ENCODE results near the gene MXD4. TPM values are rescaled to one million over a fixed set of nuclear protein-coding genes. Genes with fewer than 3 reads are reported as not detected.

The MXD4 gene
- total RNA-seq, 1 experiment from 2014 or later: 22.0 TPM

GRCh38 chr4:2295500-2295899, 33.6 kb upstream of the MXD4 start:
- Histone ChIP-seq H3K9me3 (ENCODE audit: control insufficient read depth in 1 of 2, insufficient read depth in 1 of 2, low read depth in 1 of 2, low read length in 2 of 2) (no peaks in the 10 kb centered on the region), H3K27ac (ENCODE audit: low read depth, low read length) (no peak overlapping the region), H3K9ac (ENCODE audit: low read length) (no peak overlapping the region), H2AFZ (ENCODE audit: low read depth, low read length, poor library complexity, severe bottlenecking) (no peak overlapping the region), H3K36me3 (ENCODE audit: control insufficient read depth in 1 of 2, insufficient read depth in 2 of 2, low read length in 2 of 2) (no peaks in the 10 kb centered on the region), H3K9me2 (ENCODE audit: insufficient read depth) (no peaks in the 10 kb centered on the region), H3K4me2 (ENCODE audit: low read length) (no peak overlapping the region), H3K27me3 (ENCODE audit: insufficient read depth, low read length) (no peaks in the 10 kb centered on the region), H4K20me1 (ENCODE audit: insufficient read depth) (no peaks in the 10 kb centered on the region), H3K4me3 (replicated peaks in 1 of 2; ENCODE audit: low read depth in 1 of 2, low read length in 2 of 2) (no peak overlapping the region), H3K4me1 (ENCODE audit: control insufficient read depth in 1 of 2, insufficient read depth in 2 of 2, low read length in 2 of 2) (no peaks in the 10 kb centered on the region), H3K79me2 (ENCODE audit: insufficient read depth, low read length) (no peaks in the 10 kb centered on the region)
- ChIA-PET CTCF (no interaction called here), POLR2A (no interaction called here), RAD21 (ENCODE audit: low non-redundant PET in 1 of 2, low total read pairs in 2 of 2, uncharacterized antibody in 2 of 2, unreplicated experiment in 2 of 2) (no interaction called here)
- no peak for TF ChIP-seq SIN3A (IDR thresholded peaks at IDR 0.05; ENCODE audit: low read depth)
- no peak for TF ChIP-seq CEBPB (IDR thresholded peaks at IDR 0.05; ENCODE audit: low read depth)
- TF ChIP-seq RAD21 (IDR thresholded peaks at IDR 0.05; ENCODE audit: low read depth): no peak
- TF ChIP-seq ZFX (IDR thresholded peaks at IDR 0.05): no peak
- TF ChIP-seq ELF1 (IDR thresholded peaks at IDR 0.05; ENCODE audit: borderline replicate concordance, low read depth): no peak
- no peak for TF ChIP-seq SRF (IDR thresholded peaks at IDR 0.05; ENCODE audit: low read depth)
- no peak for TF ChIP-seq ZBTB33 (IDR thresholded peaks at IDR 0.05; ENCODE audit: extremely low read depth, insufficient replicate concordance, low read length)
- no peak for TF ChIP-seq EGR1 (IDR thresholded peaks at IDR 0.05; ENCODE audit: low read depth)
- no peak for TF ChIP-seq SP1 (IDR thresholded peaks at IDR 0.05; ENCODE audit: low read depth)
- TF ChIP-seq ATF3 (IDR thresholded peaks at IDR 0.05): no peak
- TF ChIP-seq TCF7L2 (IDR thresholded peaks at IDR 0.05; ENCODE audit: borderline replicate concordance, extremely low read depth, insufficient read depth, insufficient read length): no peak
- TF ChIP-seq REST (IDR thresholded peaks at IDR 0.05; ENCODE audit: low read depth): no peak
- no peak for TF ChIP-seq CBX3 (IDR thresholded peaks at IDR 0.05; ENCODE audit: low read depth)
- TF ChIP-seq JUND (IDR thresholded peaks at IDR 0.05): no peak
- TF ChIP-seq CTCF (IDR thresholded peaks at IDR 0.05 in 2 of 3, conservative IDR thresholded peaks at IDR 0.05 in 1 of 3; ENCODE audit: borderline replicate concordance in 1 of 3, insufficient read depth in 1 of 3, low read depth in 2 of 3, low read length in 2 of 3): no peak
- no peak for TF ChIP-seq FOSL1 (IDR thresholded peaks at IDR 0.05; ENCODE audit: low read depth)
- ATAC-seq (no peak), DNase-seq (ENCODE audit: low read depth, low spot score) (no peak)
- no TSS peak for BruUV-seq (replicated peaks)
- intact Hi-C loops (cut with micrococcal nuclease): no loop called here
